Measurements from ENCODE around the gene TSHZ2.

- TF ChIP-seq CTCF (IDR thresholded peaks at IDR 0.05) (no peak), POLR2A (IDR thresholded peaks at IDR 0.05) (no peak)
Observed at GRCh38 chr20:53510704-53511103, 538.5 kb downstream of the TSHZ2 start.
